GM21528 (cell line): Measurements from ENCODE around the gene CBARP.

Source experiments
- ATAC-seq: cut with Tn5 transposase; IDR thresholded peaks from one replicate; pipeline ENCODE4 v1.9.1; 2021; ENCODE audit warnings: mild to moderate bottlenecking, moderate library complexity; ENCODE audit not compliant: unreplicated experiment, low FRiP score

Gene CBARP

GRCh38 chr19:1229924-1230782 is 7.7 kb downstream of the CBARP start:
- ATAC-seq: no peak

DNA sequence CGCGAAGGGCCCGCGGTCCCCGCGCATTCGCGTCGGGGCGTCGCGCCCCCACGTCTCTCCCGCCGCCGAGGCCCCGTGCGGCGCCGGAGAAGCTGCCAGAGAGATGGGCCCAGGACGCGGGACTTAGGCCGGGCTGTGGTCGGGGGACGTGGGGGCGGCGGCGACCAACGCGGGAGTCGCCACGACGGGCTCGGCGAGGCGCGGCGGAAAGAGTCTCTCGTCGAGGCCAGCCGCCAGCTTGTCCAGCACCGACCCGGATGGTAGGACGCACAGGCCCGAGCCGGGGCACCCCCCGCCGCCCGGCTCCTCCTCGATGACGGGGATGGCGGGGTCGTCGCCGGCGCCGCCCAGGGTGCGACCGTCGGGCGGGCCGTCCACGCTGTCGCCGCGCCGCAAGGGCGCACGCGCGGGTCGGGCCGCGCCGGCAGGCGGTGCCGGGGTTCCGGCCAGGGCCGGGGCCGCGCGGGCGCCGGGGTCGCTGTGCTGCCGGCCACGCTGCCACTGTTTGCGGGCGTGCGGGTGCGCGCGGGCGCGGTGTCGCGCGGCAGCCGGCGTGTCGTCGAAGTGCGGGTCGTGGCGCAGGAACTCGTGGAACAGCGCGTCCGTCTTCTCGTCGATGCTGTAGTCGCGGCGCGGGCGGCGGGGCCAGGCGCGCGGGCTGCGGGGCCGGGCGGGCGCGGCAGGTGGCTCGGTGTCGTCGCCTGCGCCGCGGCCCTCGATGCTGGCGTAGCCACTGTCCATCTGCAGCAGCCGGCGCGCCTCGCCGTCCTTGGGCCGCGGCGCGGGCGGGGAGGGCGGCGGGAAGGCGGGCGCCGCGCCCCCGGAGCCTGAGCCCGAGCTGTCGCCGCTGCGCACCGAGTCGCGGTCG is 8.5 kb downstream of the CBARP start:
- ATAC-seq: no peak

DNA sequence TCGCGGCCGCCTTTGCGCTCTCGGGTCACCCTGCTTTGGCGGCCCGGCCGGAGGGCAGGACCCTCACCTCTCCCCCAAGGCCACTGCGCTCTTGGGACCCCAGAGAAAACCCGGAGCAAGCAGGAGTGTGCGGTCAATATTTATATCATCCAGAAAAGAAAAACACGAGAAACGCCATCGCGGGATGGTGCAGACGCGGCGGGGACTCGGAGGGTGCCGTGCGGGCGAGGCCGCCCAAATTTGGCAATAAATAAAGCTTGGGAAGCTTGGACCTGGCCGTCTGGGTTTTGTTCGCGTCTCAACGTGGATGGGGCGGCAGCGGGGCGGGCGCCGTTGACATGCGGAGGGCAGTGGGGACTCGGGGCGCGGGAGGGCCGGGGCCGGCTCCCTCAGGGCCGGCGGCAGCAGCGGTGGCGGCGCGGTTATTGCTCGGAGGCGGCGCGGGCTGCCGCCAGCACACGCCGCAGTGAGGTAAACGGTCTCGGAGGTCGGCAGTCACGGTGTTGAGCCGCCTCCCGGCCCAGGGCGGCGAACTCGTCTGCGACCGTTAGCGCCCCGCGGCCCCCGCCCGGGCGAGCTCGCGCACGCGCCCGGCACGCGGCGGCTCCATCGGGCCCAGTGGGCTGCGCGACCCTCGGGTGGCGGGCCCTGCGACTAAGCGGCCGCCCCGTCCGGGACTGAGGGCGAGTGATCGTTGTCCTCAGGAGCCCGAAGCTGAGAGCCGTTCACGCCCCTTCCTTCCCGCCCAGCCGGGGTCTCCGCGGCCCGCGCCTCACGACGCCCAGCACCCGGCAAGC is 9.4 kb downstream of the CBARP start:
- no peak for ATAC-seq

GRCh38 chr19:1227304-1228054 is 10.3 kb downstream of the CBARP start:
- no peak for ATAC-seq

DNA sequence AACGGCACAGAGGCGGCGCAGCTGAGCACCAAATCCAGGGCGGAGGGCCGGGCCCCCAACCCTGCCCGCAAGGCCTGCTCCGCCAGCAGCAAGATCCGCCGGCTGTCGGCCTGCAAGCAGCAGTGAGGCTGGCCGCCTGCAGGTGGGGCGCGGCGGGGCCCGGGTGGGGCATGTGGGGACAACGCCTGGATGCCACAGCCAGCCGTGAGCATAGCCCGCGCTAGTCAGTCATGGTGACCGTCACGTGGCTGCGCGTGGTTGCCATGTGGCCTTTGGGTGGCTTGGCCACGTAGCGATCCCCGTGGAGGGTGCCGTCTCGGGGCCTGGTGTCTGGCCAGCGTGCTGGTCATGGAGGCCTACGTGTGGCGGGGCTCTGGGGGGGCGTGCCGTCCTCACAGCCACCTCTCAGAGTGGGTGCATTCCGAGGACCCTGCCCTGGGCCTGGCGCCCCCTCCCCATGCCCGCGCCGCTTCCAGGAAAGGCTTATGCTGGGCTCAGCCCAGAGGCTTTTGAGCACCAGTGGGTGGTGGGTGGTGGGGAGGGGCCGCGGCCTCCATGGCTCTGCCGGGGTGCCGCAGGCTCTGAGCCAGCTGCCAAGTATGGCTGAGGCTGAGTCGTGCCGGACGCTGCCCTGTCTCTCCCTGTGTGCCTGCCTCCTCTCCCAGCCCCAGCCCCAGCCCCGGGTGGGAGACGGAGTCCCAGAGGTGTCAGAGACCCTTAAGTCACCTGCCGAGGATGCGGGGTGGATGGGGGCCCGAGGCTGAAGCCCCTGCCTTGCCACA is 11.1 kb downstream of the CBARP start:
- no peak for ATAC-seq

GRCh38 chr19:1226227-1226518 is 11.6 kb downstream of the CBARP start:
- no peak for ATAC-seq

- ATAC-seq: no peak
Observed at GRCh38 chr19:1225440-1226226, 12.2 kb downstream of the CBARP start.

DNA sequence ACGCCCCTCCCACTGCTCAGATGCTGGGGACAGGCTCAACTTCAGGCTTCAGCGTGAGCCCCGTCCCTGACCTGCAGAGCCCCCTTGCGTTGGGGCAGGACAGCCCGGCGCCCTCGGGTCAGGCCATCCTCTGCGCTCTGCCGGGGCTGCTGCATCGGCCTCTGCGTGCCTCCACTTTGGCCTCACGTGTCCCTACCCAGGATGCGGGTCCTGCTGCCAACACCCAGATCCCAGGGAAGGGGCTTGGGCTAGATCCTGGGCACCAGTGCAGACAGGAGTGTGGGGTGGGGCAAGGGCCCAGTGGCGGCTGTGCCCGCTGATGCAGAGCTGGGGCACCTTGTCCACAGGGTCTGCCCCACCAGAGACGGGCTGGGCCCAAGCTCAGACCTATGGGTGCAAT is 13.0 kb downstream of the CBARP start:
- no peak for ATAC-seq

DNA sequence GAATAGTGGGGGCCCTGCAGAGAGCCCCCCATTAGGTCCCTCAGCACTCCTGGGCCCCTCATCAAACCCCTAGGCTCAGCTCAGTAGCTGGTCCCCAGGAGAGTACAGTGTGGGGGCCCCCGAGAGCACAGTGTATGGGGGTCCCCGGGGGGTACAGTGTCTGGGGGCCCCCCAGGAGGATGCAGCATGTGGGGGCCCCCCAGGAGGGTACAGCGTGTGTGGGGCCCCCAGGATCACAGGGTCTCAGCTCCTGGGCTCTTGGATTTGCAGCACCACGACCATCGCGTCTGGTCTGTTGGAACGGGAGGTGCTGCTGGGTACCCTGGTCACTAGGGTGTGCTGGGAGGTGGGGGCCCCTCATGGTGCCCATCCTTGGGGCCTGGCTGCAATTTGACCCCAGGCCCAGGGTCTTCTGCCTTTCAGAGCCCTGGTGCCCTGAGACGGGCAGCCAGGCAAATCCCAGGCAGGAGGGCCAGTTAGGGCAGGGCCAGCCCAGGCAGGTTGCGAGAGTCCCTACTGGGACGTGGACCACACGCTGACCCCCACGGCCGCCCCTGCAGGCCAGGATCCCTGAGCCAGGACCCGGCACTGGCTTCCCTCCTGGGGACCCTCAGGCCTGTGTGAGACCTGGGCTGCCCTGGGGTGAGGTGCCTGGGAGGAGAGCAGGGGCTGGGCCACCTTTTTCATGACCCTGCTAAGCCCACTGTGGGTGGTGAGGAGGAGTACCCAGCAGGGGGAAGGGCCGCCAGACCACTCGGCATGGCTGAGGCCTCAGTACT is 13.6 kb downstream of the CBARP start:
- ATAC-seq: no peak

GRCh38 chr19:1223018-1223855 is 14.6 kb downstream of the CBARP start:
- no peak for ATAC-seq

- no peak for ATAC-seq
Observed at GRCh38 chr19:1222394-1222793, 15.4 kb downstream of the CBARP start.

DNA sequence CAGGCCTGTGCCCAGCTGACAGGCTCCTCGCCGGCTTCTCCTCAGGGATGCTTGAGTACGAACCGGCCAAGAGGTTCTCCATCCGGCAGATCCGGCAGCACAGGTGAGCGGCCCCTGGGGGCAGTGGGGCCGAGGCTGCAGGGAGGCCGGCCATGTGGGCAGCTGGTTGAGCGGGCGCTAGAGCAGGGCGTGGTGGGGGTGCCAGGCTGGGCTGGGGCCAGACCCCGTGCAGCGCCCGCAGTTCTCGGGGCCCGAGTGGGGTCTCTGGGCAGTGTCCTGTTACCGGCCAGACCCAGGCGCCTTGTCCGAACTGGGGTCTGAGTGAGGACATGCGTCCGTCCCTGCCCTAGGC is 15.9 kb downstream of the CBARP start:
- ATAC-seq: no peak

DNA sequence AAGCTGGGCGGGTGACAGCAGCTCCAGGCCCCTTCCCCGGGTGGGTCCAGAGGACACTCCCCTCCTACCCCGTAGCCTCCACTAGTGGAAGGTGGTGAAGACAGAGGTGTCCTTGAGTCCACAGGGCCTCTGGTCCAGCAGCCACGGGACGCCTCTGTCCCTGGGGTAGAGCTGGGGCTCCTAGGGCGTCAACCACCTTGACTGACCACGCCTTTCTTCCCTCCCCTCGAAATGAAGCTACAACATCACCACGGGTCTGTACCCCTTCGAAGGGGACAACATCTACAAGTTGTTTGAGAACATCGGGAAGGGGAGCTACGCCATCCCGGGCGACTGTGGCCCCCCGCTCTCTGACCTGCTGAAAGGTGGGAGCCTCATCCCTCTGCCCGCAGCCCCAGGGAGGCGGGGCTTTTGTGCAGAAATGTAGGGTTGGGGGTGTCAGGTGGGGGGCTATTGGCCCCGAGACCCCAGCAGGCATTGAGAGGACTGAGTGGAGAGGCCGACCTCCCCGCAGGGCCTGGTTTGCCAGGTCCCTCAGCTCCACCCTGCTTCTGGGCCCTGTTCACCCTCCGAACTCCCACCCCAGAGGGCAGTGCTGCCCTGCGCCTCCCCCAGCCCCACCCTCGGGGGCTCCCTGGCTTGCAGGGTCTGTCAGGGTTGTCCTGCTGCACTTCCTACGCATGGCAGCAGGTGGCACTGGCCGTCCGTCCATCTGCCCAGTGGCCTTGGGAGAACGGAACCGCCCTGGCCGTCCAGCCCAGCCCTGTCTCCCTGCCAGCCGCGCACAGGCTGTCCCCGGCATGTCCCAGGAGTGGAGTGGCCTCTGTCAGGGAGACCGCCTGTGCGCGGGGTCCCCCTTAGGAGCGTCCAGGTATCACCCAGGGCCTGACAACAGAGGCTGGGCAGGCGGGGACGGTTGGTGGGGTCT is 16.6 kb downstream of the CBARP start:
- ATAC-seq: no peak

- no peak for ATAC-seq
Observed at GRCh38 chr19:1220477-1220930, 17.3 kb downstream of the CBARP start.

- ATAC-seq: no peak
Observed at GRCh38 chr19:1219786-1220476, 17.9 kb downstream of the CBARP start.
